GM10847 (cell line): Measurements from ENCODE around the gene KCNQ1.

Source experiments
- POLR2A ChIP-seq: IDR thresholded peaks from 2 replicates; pipeline ENCODE4 v1.6.1; 2011; ENCODE audit not compliant: insufficient read length; ENCODE audit errors: extremely low read depth

The KCNQ1 gene

GRCh38 chr11:2580571-2581001 lies 135.8 kb downstream of the KCNQ1 start:
- no peak for TF ChIP-seq POLR2A

DNA sequence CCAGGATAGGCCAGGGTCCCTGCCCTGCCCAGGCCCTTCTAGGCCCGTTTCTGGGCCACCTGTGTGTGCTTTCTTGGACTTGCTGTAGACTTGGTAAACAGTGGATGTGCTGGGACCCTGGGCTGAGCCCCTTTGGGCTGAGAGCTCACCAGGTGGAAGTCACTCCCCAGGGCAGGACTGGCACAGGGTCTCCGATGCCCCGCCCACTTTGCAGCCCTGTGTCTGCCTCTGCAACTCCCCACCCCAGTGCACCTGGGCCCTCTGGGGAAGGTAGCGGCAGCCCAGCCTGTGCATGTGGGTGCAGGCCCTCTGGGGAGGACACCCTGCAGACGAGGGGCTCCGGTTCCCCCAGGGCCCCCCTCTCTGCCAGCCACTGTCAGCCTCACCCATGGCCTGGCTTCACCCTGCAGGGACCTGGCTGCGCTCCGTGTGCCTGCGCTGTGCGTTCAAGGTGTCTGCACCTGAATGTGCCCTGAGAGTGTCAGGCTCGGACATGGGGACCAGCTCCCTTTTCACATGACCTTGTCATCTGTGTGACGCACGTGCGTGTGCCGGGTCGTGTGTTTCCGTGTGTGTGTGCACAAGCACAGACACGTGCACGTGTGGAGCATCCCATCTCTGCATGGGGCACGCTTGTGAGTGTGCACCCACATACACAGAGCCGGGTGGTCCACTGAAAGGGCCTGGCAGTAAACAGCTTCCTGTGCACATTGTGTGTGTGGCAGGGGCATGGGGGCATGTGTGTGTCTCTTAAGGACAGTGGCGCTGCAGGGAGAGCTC lies 136.5 kb downstream of the KCNQ1 start:
- no peak for TF ChIP-seq POLR2A

DNA sequence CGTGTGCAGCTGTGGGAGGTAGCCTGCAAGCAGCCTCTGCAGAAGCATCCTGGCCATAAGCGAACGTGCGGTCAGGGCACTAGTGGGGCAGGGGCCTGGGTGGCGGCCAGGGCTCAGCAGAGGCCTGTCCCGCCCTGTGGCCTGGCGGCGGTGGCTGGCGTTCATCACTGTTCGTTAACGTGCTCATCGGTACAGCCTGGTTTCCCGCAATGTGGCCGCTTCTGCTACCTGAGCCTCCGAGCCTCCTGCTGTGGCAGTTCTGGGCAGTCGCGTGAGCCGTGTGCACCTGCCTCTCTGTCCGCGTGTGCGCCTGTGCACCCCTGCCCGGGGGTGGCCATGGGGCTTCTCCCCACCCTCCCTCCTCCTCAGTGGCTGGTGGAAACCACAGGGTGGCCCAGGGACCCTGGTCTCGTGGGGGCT lies 137.1 kb downstream of the KCNQ1 start:
- TF ChIP-seq POLR2A = no peak

DNA sequence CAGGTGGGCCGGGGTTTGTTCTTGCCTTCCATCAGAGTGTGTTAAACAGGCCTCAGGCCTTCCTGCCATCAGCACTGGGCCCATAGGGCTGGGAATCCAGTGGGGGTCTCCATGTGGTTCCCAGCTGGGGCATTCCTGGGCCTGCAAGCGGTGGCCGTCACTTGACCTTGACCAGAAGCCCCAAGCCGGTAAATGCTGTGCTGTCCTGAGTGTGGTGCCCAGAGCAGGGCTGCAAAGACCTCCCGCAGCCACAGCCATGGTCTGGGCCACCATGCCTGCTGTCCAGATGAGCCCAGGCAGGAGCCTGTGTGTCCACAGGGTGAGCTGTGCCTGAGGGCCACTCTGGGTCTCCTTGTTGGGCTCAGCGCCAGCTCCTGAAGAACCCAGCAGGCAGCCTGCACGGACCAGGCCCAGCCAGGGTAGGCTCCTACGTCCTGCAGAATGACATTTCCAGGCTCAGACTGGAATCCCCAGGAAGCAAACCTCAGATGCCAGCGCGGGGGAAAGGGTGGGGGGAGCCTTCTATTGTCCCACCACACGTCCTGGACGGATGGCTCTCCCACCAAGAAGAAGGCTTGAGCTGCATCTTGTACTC lies 137.6 kb downstream of the KCNQ1 start:
- TF ChIP-seq POLR2A = no peak

DNA sequence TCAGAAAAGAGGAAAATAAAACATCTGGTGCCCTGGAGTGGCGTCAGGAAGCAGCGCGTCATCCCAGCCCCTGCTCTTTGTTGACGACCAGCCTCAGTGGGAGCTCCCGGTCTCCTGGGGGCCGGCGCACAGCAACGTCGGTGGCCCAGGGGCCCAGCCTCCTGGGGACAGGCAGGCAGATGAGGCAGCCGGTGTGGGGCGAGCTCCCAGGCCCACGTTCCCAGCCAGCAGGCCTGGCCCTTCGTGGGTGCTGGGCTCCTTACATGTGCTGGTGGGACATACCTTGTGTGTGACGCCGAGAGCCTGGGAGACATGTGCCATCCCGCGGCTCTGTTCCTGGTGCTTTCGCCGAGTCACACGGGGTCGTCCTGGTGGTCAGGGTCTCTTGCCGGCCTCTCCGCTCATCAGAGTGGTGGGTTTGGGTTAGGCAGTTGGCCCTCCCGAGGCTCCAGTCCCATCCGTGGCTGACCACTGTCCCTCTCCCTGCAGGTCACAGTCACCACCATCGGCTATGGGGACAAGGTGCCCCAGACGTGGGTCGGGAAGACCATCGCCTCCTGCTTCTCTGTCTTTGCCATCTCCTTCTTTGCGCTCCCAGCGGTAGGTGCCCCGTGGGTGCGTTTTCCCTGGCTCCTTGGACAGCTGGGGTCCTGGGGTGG lies 138.3 kb downstream of the KCNQ1 start:
- TF ChIP-seq POLR2A = no peak

DNA sequence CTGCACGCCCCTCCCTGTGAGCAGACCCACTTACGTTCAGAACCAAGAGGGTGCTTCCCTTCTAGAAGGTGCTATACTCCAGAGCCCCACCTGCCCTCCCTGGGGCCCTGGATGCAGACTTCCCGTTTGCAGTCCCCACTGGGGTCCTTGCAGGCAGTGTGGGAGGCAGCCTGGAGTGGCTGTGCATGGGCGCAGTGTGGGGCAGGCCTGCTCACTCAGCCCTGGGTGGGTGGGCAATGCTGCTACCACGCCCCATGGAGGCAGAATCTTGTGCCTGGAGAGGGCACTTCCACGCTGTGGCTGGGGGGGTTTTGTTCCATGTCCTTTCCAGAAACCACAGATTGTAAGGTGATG lies 138.8 kb downstream of the KCNQ1 start:
- no peak for TF ChIP-seq POLR2A

DNA sequence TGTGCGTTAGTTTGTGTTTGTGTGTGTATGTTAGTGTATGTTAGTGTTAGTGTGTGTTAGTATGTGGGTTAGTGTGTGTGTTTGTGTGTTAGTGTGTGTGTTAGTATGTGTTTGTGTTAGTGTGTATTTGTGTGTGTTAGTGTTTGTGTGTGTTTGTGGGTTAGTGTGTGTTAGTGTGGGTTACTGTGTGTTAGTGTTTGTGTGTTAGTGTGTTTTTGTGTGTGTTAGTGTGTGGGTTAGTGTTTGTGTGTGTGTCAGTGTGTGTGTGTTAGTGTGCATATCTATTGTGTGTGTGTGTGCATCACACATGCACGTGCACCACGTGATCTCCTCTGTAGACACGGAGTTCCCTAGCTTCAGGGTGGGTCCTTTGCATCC lies 139.6 kb downstream of the KCNQ1 start:
- no peak for TF ChIP-seq POLR2A

- no peak for TF ChIP-seq POLR2A
Measured at GRCh38 chr11:2584812-2585565, 140.2 kb downstream of the KCNQ1 start.

- TF ChIP-seq POLR2A = no peak
Measured at GRCh38 chr11:2585566-2586086, 140.8 kb downstream of the KCNQ1 start.

DNA sequence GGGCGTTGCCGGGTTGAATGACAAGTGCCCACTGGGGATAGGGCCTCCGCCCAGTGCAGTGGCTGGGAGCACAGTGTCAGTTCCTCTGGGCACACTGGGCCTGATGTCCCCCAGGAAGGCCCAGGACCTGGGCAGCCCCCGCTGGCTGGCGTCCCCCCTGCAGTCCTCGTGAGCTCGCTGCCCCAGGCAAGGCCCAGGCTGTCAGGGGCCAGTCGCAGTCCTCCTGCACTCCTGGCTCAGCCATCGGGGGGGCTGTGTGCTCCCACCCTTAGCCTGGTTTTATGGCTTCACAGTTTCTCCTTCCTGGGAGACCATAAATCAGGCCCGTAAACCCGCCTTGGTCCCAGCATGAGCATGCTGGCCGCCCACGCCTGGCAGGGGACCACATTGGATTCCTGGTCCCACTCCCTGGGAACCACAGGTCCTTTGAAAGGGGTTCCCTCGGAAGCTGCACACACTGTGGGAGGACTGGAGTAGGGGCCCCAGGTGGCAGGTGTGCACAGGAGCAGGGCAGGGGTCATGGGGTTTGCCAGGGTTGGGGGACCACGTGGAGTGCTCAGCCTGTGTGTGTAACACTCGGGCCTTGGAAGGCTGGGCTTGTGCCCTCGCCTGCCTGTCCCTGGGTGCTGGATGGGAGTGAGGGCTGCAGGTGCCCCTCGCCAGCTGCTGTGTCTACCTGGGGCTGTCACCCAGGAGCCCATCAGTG lies 141.4 kb downstream of the KCNQ1 start:
- no peak for TF ChIP-seq POLR2A

DNA sequence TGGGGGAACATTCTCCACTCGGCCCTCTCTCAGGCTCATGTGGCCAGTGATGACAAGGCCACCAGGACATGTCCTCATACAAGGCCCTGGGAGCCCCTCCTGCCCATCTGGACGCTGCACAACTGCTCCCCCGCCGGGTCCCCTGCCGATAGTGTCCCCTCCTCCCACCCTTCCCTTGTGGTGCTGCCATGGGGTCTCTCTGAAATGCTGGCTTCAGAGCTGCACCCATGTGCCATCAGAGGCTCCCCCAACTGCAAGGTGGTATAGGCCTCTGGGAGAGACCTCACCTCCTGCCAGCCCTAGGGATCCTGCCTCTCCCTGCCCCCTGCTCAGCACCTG lies 142.0 kb downstream of the KCNQ1 start:
- no peak for TF ChIP-seq POLR2A

- TF ChIP-seq POLR2A = no peak
Measured at GRCh38 chr11:2587132-2587930, 142.5 kb downstream of the KCNQ1 start.

GRCh38 chr11:2587976-2588748 lies 143.4 kb downstream of the KCNQ1 start:
- TF ChIP-seq POLR2A = no peak
